ENCODE results near the gene GMDS. TPM values are rescaled to one million over a fixed set of nuclear protein-coding genes. Genes with fewer than 3 reads are reported as not detected.

GMDS gene
- total and polyA plus RNA-seq, 2 experiments from 2014 or later = 30.1 to 36.5 TPM

DNA sequence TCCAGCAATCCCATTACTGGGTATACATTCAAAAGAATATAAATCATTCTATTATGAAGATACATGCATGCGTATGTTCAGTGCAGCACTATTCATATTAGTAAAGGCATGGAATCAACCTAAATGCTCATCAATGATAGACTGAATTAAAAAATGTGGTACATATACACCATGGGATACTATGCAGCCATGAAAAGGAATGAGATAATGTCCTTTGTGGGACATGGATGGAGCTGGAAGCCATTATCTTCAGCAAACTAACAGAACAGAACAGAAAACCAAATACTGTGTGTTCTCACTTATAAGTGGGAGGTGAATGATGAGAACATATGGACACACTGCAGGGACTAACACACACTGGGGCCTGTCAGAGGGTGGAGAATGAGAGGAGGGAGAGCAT lies 261.6 kb downstream of the GMDS start:
- no peak for ATAC-seq
- peaks cover 36% of the 10 kb centered on the region; the same call in 2 of the 3 replicates for H3K36me3 Mint-ChIP-seq (ENCODE audit: low read depth)

DNA sequence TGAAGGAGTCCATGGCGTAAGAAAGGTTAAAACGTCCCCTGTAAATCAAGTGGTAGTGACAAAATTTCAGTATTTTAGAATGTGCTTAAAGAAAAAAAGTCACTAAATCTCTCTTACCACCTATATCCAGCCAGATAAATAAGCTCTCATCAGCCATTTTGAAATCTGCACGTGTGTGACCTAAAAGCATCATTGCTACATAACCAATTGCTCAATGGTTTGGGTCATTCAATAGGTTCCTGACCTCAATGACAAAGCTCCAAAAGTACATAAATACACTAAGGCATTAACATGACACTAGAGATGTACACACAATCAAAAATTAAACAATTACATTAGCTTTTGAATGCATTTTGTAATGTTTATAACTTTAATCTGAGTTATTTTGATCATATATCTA lies 272.4 kb downstream of the GMDS start:
- H3K79me2 ChIP-seq (replicated peaks; ENCODE audit: insufficient read depth) = no peaks in the 10 kb centered on the region
- H2AFZ ChIP-seq = no peak overlapping the region
- H3K4me1 ChIP-seq (ENCODE audit: insufficient read depth) = no peaks in the 10 kb centered on the region
- no peak overlapping the region for H3K4me3 ChIP-seq
- no peaks in the 10 kb centered on the region for H3K36me3 ChIP-seq (ENCODE audit: insufficient read depth)
- H3K4me1 Mint-ChIP-seq = peaks cover 17% of the 10 kb centered on the region; the same call in 2 of the 3 replicates
- H3K4me2 ChIP-seq = no peak overlapping the region
- TF ChIP-seq, protein P1, sequence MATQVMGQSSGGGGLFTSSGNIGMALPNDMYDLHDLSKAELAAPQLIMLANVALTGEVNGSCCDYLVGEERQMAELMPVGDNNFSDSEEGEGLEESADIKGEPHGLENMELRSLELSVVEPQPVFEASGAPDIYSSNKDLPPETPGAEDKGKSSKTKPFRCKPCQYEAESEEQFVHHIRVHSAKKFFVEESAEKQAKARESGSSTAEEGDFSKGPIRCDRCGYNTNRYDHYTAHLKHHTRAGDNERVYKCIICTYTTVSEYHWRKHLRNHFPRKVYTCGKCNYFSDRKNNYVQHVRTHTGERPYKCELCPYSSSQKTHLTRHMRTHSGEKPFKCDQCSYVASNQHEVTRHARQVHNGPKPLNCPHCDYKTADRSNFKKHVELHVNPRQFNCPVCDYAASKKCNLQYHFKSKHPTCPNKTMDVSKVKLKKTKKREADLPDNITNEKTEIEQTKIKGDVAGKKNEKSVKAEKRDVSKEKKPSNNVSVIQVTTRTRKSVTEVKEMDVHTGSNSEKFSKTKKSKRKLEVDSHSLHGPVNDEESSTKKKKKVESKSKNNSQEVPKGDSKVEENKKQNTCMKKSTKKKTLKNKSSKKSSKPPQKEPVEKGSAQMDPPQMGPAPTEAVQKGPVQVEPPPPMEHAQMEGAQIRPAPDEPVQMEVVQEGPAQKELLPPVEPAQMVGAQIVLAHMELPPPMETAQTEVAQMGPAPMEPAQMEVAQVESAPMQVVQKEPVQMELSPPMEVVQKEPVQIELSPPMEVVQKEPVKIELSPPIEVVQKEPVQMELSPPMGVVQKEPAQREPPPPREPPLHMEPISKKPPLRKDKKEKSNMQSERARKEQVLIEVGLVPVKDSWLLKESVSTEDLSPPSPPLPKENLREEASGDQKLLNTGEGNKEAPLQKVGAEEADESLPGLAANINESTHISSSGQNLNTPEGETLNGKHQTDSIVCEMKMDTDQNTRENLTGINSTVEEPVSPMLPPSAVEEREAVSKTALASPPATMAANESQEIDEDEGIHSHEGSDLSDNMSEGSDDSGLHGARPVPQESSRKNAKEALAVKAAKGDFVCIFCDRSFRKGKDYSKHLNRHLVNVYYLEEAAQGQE (IDR thresholded peaks at IDR 0.05; ENCODE audit: unreplicated experiment) = no peak
- no peak overlapping the region for H3K27ac Mint-ChIP-seq
- no peak overlapping the region for H3K27ac ChIP-seq (ENCODE audit: low read depth)
- H3K27me3 ChIP-seq (ENCODE audit: insufficient read depth) = no peaks in the 10 kb centered on the region
- DNase-seq (ENCODE audit: low spot score) (no peak), ATAC-seq (no peak)
- no peaks in the 10 kb centered on the region for H3K9me3 Mint-ChIP-seq
- H3K36me3 Mint-ChIP-seq (ENCODE audit: low read depth) = no peaks in the 10 kb centered on the region
- H4K20me1 ChIP-seq (replicated peaks; ENCODE audit: insufficient read depth) = no peaks in the 10 kb centered on the region
- no peaks in the 10 kb centered on the region for H3F3A ChIP-seq (replicated peaks; ENCODE audit: low read depth)
- H3K9me2 ChIP-seq (ENCODE audit: insufficient read depth) = no peaks in the 10 kb centered on the region
- no peak overlapping the region for H3K4me3 Mint-ChIP-seq
- H3K27me3 Mint-ChIP-seq (ENCODE audit: insufficient read depth, low read depth, poor library complexity) = peaks cover 1% of the 10 kb centered on the region

More for the DNA sequence above, 261.6 kb downstream of the GMDS start:
- Mint-ChIP-seq H3K4me1 (peaks cover 2% of the 10 kb centered on the region; the same call in 2 of the 3 replicates), H3K27me3 (ENCODE audit: insufficient read depth, low read depth, poor library complexity) (peaks cover 2% of the 10 kb centered on the region), H3K27ac (no peak overlapping the region), H3K9me3 (peaks cover 47% of the 10 kb centered on the region), H3K4me3 (no peak overlapping the region)
- no peak overlapping the region for H3K4me3 ChIP-seq
- peaks cover 20% of the 10 kb centered on the region; the same call in 1 of the 2 replicates for H3K79me2 ChIP-seq (replicated peaks; ENCODE audit: insufficient read depth)
- H4K20me1 ChIP-seq (replicated peaks; ENCODE audit: insufficient read depth) = no peaks in the 10 kb centered on the region
- no peaks in the 10 kb centered on the region for H3F3A ChIP-seq (replicated peaks; ENCODE audit: low read depth)
- no peak overlapping the region for H3K4me2 ChIP-seq
- no peaks in the 10 kb centered on the region for H3K4me1 ChIP-seq (ENCODE audit: insufficient read depth)
- TF ChIP-seq ZNF331 (CRISPR knock-in tag; IDR thresholded peaks at IDR 0.05; ENCODE audit: low read depth) = no peak
- TF ChIP-seq EZH2phosphoT487 (IDR thresholded peaks at IDR 0.05; ENCODE audit: unreplicated experiment) = no peak
- TF ChIP-seq, protein P1 (IDR thresholded peaks at IDR 0.05; ENCODE audit: unreplicated experiment) = no peak
- no peak overlapping the region for H3K27ac ChIP-seq (ENCODE audit: low read depth)
- no peak overlapping the region for H2AFZ ChIP-seq
- H3K9me2 ChIP-seq (ENCODE audit: insufficient read depth) = 0 out of 2 replicates have a peak, but pooled peaks cover 4% of the 10 kb centered on the region
- no peaks in the 10 kb centered on the region for H3K36me3 ChIP-seq (ENCODE audit: insufficient read depth)
- no peaks in the 10 kb centered on the region for H3K27me3 ChIP-seq (ENCODE audit: insufficient read depth)
- DNase-seq (ENCODE audit: low spot score) = no peak
